IPS-20b (cell line): Measurements from ENCODE around the gene MBP.

ENCODE experiments used
- H3K27ac ChIP-seq: one replicate; pipeline ENCODE4 v1.5.1; 2013; ENCODE audit warnings: low read length
- H3K27me3 ChIP-seq: 2 replicates; pipeline ENCODE4 v1.6.1; 2013; ENCODE audit warnings: mild to moderate bottlenecking, low read length, inconsistent platforms; ENCODE audit not compliant: insufficient read depth
- H3K36me3 ChIP-seq: 2 replicates; pipeline ENCODE4 v1.6.1; 2013; ENCODE audit warnings: low read depth, mild to moderate bottlenecking, inconsistent platforms, low read length, moderate library complexity; ENCODE audit not compliant: insufficient read depth
- H3K4me1 ChIP-seq: 2 replicates; pipeline ENCODE4 v1.6.1; 2013; ENCODE audit warnings: mild to moderate bottlenecking, control low read depth, inconsistent platforms, low read length, moderate library complexity; ENCODE audit not compliant: insufficient read depth
- H3K4me3 ChIP-seq: 2 replicates; pipeline ENCODE4 v1.5.1; 2013; ENCODE audit warnings: mild to moderate bottlenecking, low read length, inconsistent platforms
- H3K9ac ChIP-seq: 2 replicates; pipeline ENCODE4 v1.6.1; 2013; ENCODE audit warnings: low read depth, mild to moderate bottlenecking, inconsistent platforms, low read length, moderate library complexity
- H3K9me3 ChIP-seq: 2 replicates; pipeline ENCODE4 v1.6.1; 2013; ENCODE audit warnings: mild to moderate bottlenecking, low read depth, low read length, inconsistent platforms; ENCODE audit not compliant: insufficient read depth

Gene MBP

GRCh38 chr18:77150588-77150987 is 18.0 kb upstream of the MBP start:
- Histone ChIP-seq H3K36me3 (no peaks in the 10 kb centered on the region), H3K27me3 (no peaks in the 10 kb centered on the region), H3K27ac (no peak overlapping the region), H3K4me1 (no peaks in the 10 kb centered on the region), H3K4me3 (no peak overlapping the region), H3K9ac (no peak overlapping the region), H3K9me3 (no peaks in the 10 kb centered on the region)

- Histone ChIP-seq H3K4me1 (no peaks in the 10 kb centered on the region), H3K27ac (no peak overlapping the region), H3K27me3 (no peaks in the 10 kb centered on the region), H3K4me3 (no peak overlapping the region), H3K36me3 (no peaks in the 10 kb centered on the region), H3K9me3 (peaks cover 16% of the 10 kb centered on the region), H3K9ac (no peak overlapping the region)
Observed at GRCh38 chr18:77148289-77148688, 15.7 kb upstream of the MBP start.

GRCh38 chr18:77147418-77147852 is 14.9 kb upstream of the MBP start:
- Histone ChIP-seq H3K4me3 (no peak overlapping the region), H3K4me1 (no peaks in the 10 kb centered on the region), H3K27ac (no peak overlapping the region), H3K9me3 (peaks cover 24% of the 10 kb centered on the region), H3K27me3 (no peaks in the 10 kb centered on the region), H3K36me3 (no peaks in the 10 kb centered on the region), H3K9ac (no peak overlapping the region)

GRCh38 chr18:77146249-77147080 is 13.9 kb upstream of the MBP start:
- Histone ChIP-seq H3K9ac (no peak overlapping the region), H3K4me3 (no peak overlapping the region), H3K27me3 (no peaks in the 10 kb centered on the region), H3K9me3 (peaks cover 32% of the 10 kb centered on the region), H3K4me1 (no peaks in the 10 kb centered on the region), H3K27ac (no peak overlapping the region), H3K36me3 (no peaks in the 10 kb centered on the region)

- Histone ChIP-seq H3K4me3 (no peak overlapping the region), H3K4me1 (no peaks in the 10 kb centered on the region), H3K27ac (no peak overlapping the region), H3K36me3 (no peaks in the 10 kb centered on the region), H3K9me3 (peaks cover 32% of the 10 kb centered on the region), H3K27me3 (no peaks in the 10 kb centered on the region), H3K9ac (no peak overlapping the region)
Observed at GRCh38 chr18:77145364-77145901, 12.8 kb upstream of the MBP start.

DNA sequence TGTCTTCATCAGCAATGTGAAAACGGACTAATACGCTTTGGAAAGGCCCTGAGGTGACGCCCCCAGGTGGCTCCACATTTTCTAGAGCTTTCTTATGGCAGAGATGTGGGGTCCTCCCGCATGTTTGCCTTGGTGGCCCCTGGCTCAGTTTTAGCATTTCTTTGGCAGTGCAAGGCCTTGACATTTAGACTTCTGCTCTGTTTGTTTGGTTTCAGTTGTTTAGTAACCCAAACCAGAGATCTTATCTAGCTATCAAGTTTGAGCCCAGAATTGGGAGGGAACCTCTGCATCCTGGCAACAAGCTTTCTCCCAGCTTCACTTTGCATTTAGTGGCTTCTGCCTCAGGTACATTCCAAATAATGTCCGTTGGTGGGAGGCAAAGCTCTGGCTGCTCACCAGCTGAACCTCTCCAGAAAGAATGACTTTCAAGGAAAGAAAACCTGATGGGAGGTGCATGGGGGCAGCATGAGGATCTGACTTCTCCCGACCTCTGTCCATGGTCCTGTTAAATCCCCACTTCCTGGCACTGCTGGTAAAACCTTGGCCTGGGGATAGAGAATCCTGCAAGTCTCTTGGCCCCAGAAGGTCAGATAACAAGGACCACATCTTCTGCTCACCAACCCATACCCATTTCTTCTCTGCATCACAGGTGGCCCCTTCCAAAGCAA is 12.0 kb upstream of the MBP start:
- H3K9me3 ChIP-seq, result peaks cover 32% of the 10 kb centered on the region
- H3K9ac ChIP-seq, result no peak overlapping the region
- H3K27me3 ChIP-seq, result no peaks in the 10 kb centered on the region
- H3K27ac ChIP-seq, result no peak overlapping the region
- H3K4me1 ChIP-seq, result no peaks in the 10 kb centered on the region
- no peak overlapping the region for H3K4me3 ChIP-seq
- H3K36me3 ChIP-seq, result no peaks in the 10 kb centered on the region

DNA sequence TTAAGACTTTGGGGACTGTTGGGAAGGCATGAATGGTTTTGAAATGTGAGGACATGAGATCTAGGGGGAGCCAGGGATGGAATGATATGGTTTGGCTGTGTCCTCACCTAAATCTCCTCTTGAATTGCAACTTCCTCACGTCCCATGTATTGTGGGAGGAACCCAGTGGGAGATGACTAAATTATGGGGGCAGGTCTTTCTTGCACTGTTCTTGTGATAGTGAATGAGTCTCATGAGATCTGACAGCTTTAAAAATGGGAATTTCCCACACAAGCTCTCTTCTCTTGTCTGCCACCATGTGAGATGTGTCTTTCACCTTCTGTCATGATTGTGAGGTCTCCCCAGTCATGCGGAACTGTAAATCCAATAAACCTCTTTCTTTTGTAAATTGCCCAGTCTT is 11.5 kb upstream of the MBP start:
- no peaks in the 10 kb centered on the region for H3K4me1 ChIP-seq
- H3K27ac ChIP-seq, result no peak overlapping the region
- no peaks in the 10 kb centered on the region for H3K27me3 ChIP-seq
- H3K36me3 ChIP-seq, result no peaks in the 10 kb centered on the region
- no peak overlapping the region for H3K9ac ChIP-seq
- no peak overlapping the region for H3K4me3 ChIP-seq
- peaks cover 32% of the 10 kb centered on the region for H3K9me3 ChIP-seq

- Histone ChIP-seq H3K9ac (no peak overlapping the region), H3K4me1 (no peaks in the 10 kb centered on the region), H3K27ac (no peak overlapping the region), H3K27me3 (no peaks in the 10 kb centered on the region), H3K4me3 (no peak overlapping the region), H3K9me3 (peaks cover 32% of the 10 kb centered on the region), H3K36me3 (no peaks in the 10 kb centered on the region)
Observed at GRCh38 chr18:77143196-77143595, 10.6 kb upstream of the MBP start.

- Histone ChIP-seq H3K9ac (no peak overlapping the region), H3K9me3 (peaks cover 32% of the 10 kb centered on the region), H3K27me3 (no peaks in the 10 kb centered on the region), H3K4me3 (no peak overlapping the region), H3K27ac (no peak overlapping the region), H3K4me1 (no peaks in the 10 kb centered on the region), H3K36me3 (no peaks in the 10 kb centered on the region)
Observed at GRCh38 chr18:77141401-77142118, 9.0 kb upstream of the MBP start.

DNA sequence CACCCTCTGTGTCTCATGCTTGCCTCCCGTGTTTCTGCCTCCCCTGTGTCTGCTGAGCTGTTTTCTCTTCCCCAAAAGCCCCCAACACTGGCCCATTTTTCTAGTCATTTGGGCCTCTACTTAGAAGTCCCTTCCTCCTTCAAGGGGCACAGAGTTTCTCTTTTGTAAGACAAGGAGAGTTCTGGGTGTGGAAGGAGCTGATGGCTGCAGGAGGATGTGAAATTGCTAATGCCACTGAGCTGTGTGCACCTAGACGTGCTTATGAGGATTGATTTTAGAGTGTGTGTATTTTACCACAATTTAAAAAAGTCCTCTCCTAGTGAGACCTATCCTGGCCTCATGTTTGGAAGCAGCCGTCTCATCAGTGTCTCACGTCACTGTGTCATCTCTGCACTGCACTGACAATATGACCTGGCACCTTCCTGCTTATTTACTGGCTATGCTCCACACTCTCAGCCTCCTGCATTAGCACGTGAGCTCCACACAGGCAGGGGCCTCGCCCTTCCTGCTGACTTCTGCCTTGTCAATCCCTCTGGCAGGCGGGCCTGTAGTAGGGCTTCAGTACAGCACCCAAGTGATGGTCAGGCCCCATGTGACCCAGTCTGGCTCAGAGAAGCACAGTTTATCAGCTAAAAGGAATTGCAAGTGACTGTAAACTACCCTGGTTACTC is 8.0 kb upstream of the MBP start:
- H3K36me3 ChIP-seq, result no peaks in the 10 kb centered on the region
- H3K27ac ChIP-seq, result no peak overlapping the region
- H3K4me3 ChIP-seq, result no peak overlapping the region
- H3K9ac ChIP-seq, result no peak overlapping the region
- no peaks in the 10 kb centered on the region for H3K4me1 ChIP-seq
- peaks cover 2% of the 10 kb centered on the region for H3K27me3 ChIP-seq
- H3K9me3 ChIP-seq, result peaks cover 32% of the 10 kb centered on the region

DNA sequence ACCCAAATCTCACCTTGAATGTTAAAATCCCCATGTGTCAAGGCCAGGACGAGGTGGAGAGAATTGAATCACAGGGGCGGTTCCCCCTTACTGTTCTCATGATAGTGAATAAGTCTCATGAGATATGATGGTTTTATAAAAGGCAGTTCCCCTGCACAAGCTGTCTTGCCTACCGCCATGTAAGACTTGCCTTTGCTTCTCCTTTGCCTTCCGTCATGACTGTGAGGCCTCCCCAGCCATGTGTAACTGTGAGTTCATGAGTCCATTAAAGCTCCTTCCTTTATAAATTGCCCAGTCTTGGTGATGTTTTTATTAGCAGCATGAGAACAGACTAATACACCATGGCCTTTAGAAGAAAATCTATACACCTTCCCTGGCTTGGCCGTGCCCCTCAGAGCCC is 7.4 kb upstream of the MBP start:
- Histone ChIP-seq H3K9me3 (peaks cover 32% of the 10 kb centered on the region), H3K36me3 (no peaks in the 10 kb centered on the region), H3K4me1 (no peaks in the 10 kb centered on the region), H3K4me3 (no peak overlapping the region), H3K9ac (no peak overlapping the region), H3K27ac (no peak overlapping the region), H3K27me3 (peaks cover 7% of the 10 kb centered on the region)
